Omental fat pad (tissue), 4 donors: ENCODE results near the gene BTBD16. TPM values are rescaled to one million over a fixed set of nuclear protein-coding genes. Genes with fewer than 3 reads are reported as not detected.

Source experiments
- ATAC-seq: fragments of 150-250 bp; one replicate; pipeline ENCODE4 v1.9.1; 2016; ENCODE audit warnings: mild to moderate bottlenecking, moderate library complexity; ENCODE audit not compliant: low FRiP score
- DNase-seq: peaks from one replicate; pipeline ENCODE4 v3.0.0-alpha.2; 2019; ENCODE audit warnings: low spot score
- CTCF ChIP-seq, 3 donors: fragments of 450-650 bp; IDR thresholded peaks; one replicate each; pipeline ENCODE4 v1.5.1; 2016 to 2017; ENCODE audit warnings: antibody characterized with exemption in 3 of 3, mild to moderate bottlenecking in 3 of 3, moderate library complexity in 2 of 3
- small RNA-seq: library from RNA; depleted of rRNA; stranded (forward); fragments of <200 nt; gene quantifications from one replicate; pipeline ENCODE3, GENCODE V24; 2016
- total RNA-seq, 4 donors: library from RNA; depleted of rRNA; stranded (reverse); fragments of >200 nt; gene quantifications; one replicate each; pipeline ENCODE4 v1.1.0, GENCODE V29; 2016

BTBD16 gene
- total RNA-seq, 4 donors from 2014 or later: 0.37 TPM; not detected in 3

DNA sequence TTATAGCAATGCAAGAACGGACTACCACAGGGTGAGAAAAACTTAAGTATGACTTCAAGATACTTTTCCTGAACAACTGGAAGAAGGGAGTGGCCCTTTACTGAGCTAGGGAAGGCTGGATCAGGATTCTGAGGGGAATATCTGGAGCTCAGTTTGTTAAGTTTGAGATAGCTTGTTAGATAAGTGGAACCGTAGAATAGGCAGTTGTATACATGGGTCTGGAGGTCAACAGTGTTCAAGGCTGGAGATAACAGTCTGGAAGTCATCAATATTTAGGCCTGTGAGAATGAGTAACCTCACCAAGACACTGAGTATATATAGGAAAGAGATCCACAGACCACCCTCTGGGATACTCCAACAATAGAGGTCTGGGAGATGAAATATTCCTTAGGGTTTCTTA is 110.6 kb downstream of the BTBD16 start:
- DNase-seq (no peak), ATAC-seq (no peak)
- TF ChIP-seq CTCF (IDR thresholded peaks at IDR 0.05): no peak

DNA sequence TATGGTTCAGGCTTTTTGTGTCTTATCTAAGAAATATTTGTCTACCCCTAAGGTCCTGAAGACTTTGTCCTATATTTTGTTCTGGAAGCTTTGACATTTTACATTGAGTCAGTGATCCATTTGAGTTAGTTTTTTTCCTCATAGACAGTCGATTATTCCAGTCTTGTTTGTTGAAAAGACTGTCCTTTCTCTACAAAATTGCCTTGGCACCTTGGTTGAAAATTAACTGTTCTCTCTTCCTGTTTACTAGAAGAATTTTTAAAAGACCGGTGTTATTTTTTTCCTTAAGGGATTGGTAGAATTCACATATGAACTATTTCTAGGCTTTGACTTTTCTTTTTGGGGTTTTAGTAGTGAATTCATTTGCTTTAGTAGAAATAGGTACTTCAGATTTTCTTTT is 115.4 kb downstream of the BTBD16 start:
- no peak for DNase-seq
- no peak for TF ChIP-seq CTCF (IDR thresholded peaks at IDR 0.05)
- no peak for ATAC-seq

GRCh38 chr10:122387572-122387971 is 116.5 kb downstream of the BTBD16 start:
- DNase-seq (no peak), ATAC-seq (no peak)
- TF ChIP-seq CTCF (IDR thresholded peaks at IDR 0.05): no peak

Small RNAs within 50 kb of the gene (small RNA-seq; reads per million reads assigned to genes)
- gene RNU6-728P: not detected

Other genes with a start within 250 kb of the BTBD16 start
- 10 to 100 TPM; 22.9 to 30.8 (median 26.8) TPM for gene PLEKHA1, start 103.4 kb downstream of the BTBD16 start, total RNA-seq
- gene ARMS2, start 183.4 kb downstream of the BTBD16 start, total RNA-seq: not detected
- 100 to 1,000 TPM in 3 of 4 donors, 10 to 100 TPM in 1; 92.8 to 402 (median 260) TPM for gene HTRA1, start 190.3 kb downstream of the BTBD16 start, total RNA-seq